Measurements from ENCODE around the gene VRK2.

DNA sequence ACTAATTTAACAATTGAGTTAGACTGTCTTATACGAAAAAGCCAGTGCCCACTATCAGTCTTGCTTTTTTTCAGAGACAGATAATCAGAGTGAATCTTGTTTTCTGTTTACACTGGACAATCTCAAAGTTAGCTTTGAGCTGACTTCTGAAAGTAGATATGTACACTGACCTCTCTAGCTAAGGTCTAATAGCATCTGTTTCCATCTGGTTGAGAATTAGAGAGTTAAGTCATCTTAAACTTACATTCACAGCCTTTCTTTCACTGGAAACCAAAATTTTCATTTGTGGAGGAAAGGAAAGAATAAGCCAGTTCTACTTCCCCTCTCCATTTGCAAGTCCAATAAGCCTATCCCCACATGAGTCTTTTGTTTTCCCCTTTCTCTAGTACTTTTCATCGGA, 89.3 kb downstream of the VRK2 start:
- TF ChIP-seq, protein P1, sequence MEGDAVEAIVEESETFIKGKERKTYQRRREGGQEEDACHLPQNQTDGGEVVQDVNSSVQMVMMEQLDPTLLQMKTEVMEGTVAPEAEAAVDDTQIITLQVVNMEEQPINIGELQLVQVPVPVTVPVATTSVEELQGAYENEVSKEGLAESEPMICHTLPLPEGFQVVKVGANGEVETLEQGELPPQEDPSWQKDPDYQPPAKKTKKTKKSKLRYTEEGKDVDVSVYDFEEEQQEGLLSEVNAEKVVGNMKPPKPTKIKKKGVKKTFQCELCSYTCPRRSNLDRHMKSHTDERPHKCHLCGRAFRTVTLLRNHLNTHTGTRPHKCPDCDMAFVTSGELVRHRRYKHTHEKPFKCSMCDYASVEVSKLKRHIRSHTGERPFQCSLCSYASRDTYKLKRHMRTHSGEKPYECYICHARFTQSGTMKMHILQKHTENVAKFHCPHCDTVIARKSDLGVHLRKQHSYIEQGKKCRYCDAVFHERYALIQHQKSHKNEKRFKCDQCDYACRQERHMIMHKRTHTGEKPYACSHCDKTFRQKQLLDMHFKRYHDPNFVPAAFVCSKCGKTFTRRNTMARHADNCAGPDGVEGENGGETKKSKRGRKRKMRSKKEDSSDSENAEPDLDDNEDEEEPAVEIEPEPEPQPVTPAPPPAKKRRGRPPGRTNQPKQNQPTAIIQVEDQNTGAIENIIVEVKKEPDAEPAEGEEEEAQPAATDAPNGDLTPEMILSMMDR (IDR thresholded peaks at IDR 0.05 in 8 of 11, conservative IDR thresholded peaks at IDR 0.05 in 3 of 11) = no peak
- TF ChIP-seq POLR2A (IDR thresholded peaks at IDR 0.05) (no peak), POLR2AphosphoS5 (IDR thresholded peaks at IDR 0.05) (no peak)

Measured in spleen (tissue), 7 donors.